ENCODE results near the gene SF3A1. TPM values are rescaled to one million over a fixed set of nuclear protein-coding genes. Genes with fewer than 3 reads are reported as not detected.

Gene SF3A1
- total and polyA plus RNA-seq, 2 of the 8 experiments (the other 6 are each of a cell fraction or from before 2014, with no cell fraction given), result 27.8 to 285 TPM

- CTCF ChIA-PET (ENCODE audit: partially characterized antibody), result interaction anchor here (1.8 kb wide), 1 partner anchor 8 kb away, joined by 4 read pairs; no protein-coding TSS in a partner anchor
Measured at GRCh38 chr22:30307041-30307574, 49.6 kb downstream of the SF3A1 start.

More at GRCh38 chr22:30307041-30307574, 49.6 kb downstream of the SF3A1 start:
- Histone ChIP-seq H4K8ac (ENCODE audit: extremely low read depth, insufficient read depth, low read length) (no peak overlapping the region), H4K5ac (ENCODE audit: insufficient read length, low read depth, low read length) (no peak overlapping the region), H2BK12ac (ENCODE audit: low read depth, low read length) (no peak overlapping the region), H3K9me3 (ENCODE audit: insufficient read depth in 2 of 2, low read depth in 1 of 2, low read length in 1 of 2) (no peaks in the 10 kb centered on the region), H3K36me3 (ENCODE audit: control insufficient read depth in 2 of 4, insufficient read depth in 4 of 4, low read length in 3 of 4) (no peaks in the 10 kb centered on the region), H2BK20ac (ENCODE audit: low read length) (no peak overlapping the region), H2BK15ac (ENCODE audit: low read length) (no peak overlapping the region), H3K23me2 (ENCODE audit: low read depth, low read length) (no peaks in the 10 kb centered on the region), H3K56ac (replicated peaks; ENCODE audit: insufficient read length, low read depth, low read length) (no peak overlapping the region), H3K79me2 (ENCODE audit: control insufficient read depth in 1 of 2, insufficient read depth in 2 of 2, low read length in 2 of 2) (no peaks in the 10 kb centered on the region), H3K27me3 (replicated peaks in 1 of 4; ENCODE audit: control insufficient read depth in 3 of 4, extremely low read depth in 1 of 4, insufficient read depth in 3 of 4, low read length in 3 of 4) (no peaks in the 10 kb centered on the region), H3K18ac (ENCODE audit: extremely low read depth, low read length) (no peak overlapping the region), H3K4me1 (replicated peaks in 1 of 4; ENCODE audit: control insufficient read depth in 3 of 4, insufficient read depth in 4 of 4, low read length in 3 of 4) (peaks cover 0 to 5% (median 1%) of the 10 kb centered on the region in 4 experiments; a peak in 3 of 7 replicates), H4K91ac (replicated peaks; ENCODE audit: insufficient read length, low read length) (no peak overlapping the region), H2BK5ac (ENCODE audit: low read depth, low read length) (no peak overlapping the region), H2AFZ (ENCODE audit: low read length) (no peak overlapping the region), H3K4me2 (ENCODE audit: insufficient read depth in 1 of 2, low read depth in 2 of 2, low read length in 2 of 2) (no peak overlapping the region), H3K9ac (replicated peaks in 1 of 4; ENCODE audit: extremely low read depth in 1 of 4, low read depth in 3 of 4, low read length in 3 of 4) (no peak overlapping the region; a peak in 1 of 7 replicates), H2AK5ac (ENCODE audit: low read depth, low read length) (no peak overlapping the region), H3K23ac (ENCODE audit: insufficient read length) (no peak overlapping the region), H3K14ac (ENCODE audit: insufficient read length) (no peak overlapping the region), H4K20me1 (replicated peaks in 1 of 2; ENCODE audit: control insufficient read depth in 1 of 2, insufficient read depth in 2 of 2, low read length in 2 of 2) (peaks cover 0 to 2% of the 10 kb centered on the region in 2 experiments), H3K4me3 (ENCODE audit: extremely low read depth in 1 of 4, insufficient read depth in 2 of 4, low read depth in 3 of 4, low read length in 4 of 4) (no peak overlapping the region), H3K27ac (ENCODE audit: low read depth, low read length) (no peak overlapping the region), H2BK120ac (replicated peaks; ENCODE audit: low read depth, low read length) (no peak overlapping the region), H3K4ac (replicated peaks; ENCODE audit: insufficient read length, low read depth, low read length) (no peak overlapping the region), H3K79me1 (ENCODE audit: low read depth, low read length) (no peaks in the 10 kb centered on the region)
- 97% methylated on average over 3 of the region's 4 CpGs; no CpG with 5 or more reads in 1 of the 2 experiments for WGBS, 2 experiments (ENCODE audit: extremely low coverage in 1 of 2, insufficient coverage in 1 of 2, insufficient read length in 1 of 2, insufficient replicate concordance in 2 of 2, low coverage in 1 of 2, low lambda C conversion rate in 2 of 2, missing lambda C conversion rate in 1 of 2)
- no peak for DNase-seq (ENCODE audit: low read depth in 1 of 2, low spot score in 2 of 2)
- TF ChIP-seq POU5F1 (IDR thresholded peaks at IDR 0.05; ENCODE audit: low read depth, low read length) (no peak), POLR2A (IDR thresholded peaks at IDR 0.05; ENCODE audit: control extremely low read depth in 1 of 2, low read depth in 2 of 2, low read length in 2 of 2) (no peak), RNF2 (IDR thresholded peaks at IDR 0.05; ENCODE audit: borderline replicate concordance, low read depth, low read length, missing control alignments, poor library complexity, severe bottlenecking) (no peak), SP1 (IDR thresholded peaks at IDR 0.05; ENCODE audit: low read depth, low read length) (no peak), KDM4A (IDR thresholded peaks at IDR 0.05; ENCODE audit: low read depth, low read length, severe bottlenecking) (no peak), TCF12 (IDR thresholded peaks at IDR 0.05; ENCODE audit: low read depth, low read length) (no peak)
- FAIRE-seq, result no peak
- POLR2A ChIA-PET (ENCODE audit: partially characterized antibody), result no interaction called here
